HepG2 (cell line): Measurements from ENCODE around the gene F12. TPM values are rescaled to one million over a fixed set of nuclear protein-coding genes. Genes with fewer than 3 reads are reported as not detected.

Experiments
- ATRX ChIP-seq: sonication (generic); formaldehyde crosslinking; IDR thresholded peaks from 2 replicates; pipeline ENCODE4 v1.4.0; 2020; ENCODE audit warnings: missing genetic modification reagents, borderline replicate concordance
- ETV5 ChIP-seq: IDR thresholded peaks from 2 replicates; pipeline ENCODE4 v1.6.1; 2018; ENCODE audit warnings: missing biosample characterization, missing genetic modification reagents, inconsistent platforms, borderline replicate concordance
- FOSL1 ChIP-seq: sonication (generic); formaldehyde crosslinking; IDR thresholded peaks from 2 replicates; pipeline ENCODE4 v1.9.0; 2021; ENCODE audit warnings: missing genetic modification reagents, borderline replicate concordance
- FOXO1 ChIP-seq: sonication (generic); formaldehyde crosslinking; IDR thresholded peaks from 2 replicates; pipeline ENCODE4 v1.4.0; 2020; ENCODE audit warnings: missing genetic modification reagents
- GATAD1 ChIP-seq: IDR thresholded peaks from 2 replicates; pipeline ENCODE4 v1.6.1; 2016; ENCODE audit warnings: missing genetic modification reagents, missing compliant biosample characterization
- HDAC1 ChIP-seq: sonication (generic); formaldehyde crosslinking; IDR thresholded peaks from 2 replicates; pipeline ENCODE4 v1.5.1; 2020; ENCODE audit warnings: mild to moderate bottlenecking, missing genetic modification reagents
- JARID2 ChIP-seq: sonication (generic); formaldehyde crosslinking; IDR thresholded peaks from 2 replicates; pipeline ENCODE4 v1.8.1; 2023; ENCODE audit warnings: missing genetic modification reagents, inconsistent platforms; ENCODE audit not compliant: insufficient replicate concordance
- KAT7 ChIP-seq: IDR thresholded peaks from 2 replicates; pipeline ENCODE4 v1.6.1; 2018; ENCODE audit warnings: borderline replicate concordance, missing compliant biosample characterization
- PCBP1 ChIP-seq: fragments of 200-400 bp; formaldehyde crosslinking; IDR thresholded peaks from 2 replicates; pipeline ENCODE4 v1.6.1; 2017; ENCODE audit warnings: mild to moderate bottlenecking, low read depth, low read length, borderline replicate concordance
- RBFOX2 ChIP-seq: fragments of 200-400 bp; formaldehyde crosslinking; IDR thresholded peaks from 2 replicates; pipeline ENCODE4 v1.6.1; 2017; ENCODE audit warnings: low read depth, mild to moderate bottlenecking, low read length
- RFX1 ChIP-seq: fragments of 450-650 bp; IDR thresholded peaks from 2 replicates; pipeline ENCODE4 v1.6.1; 2017
- RFX3 ChIP-seq: IDR thresholded peaks from 2 replicates; pipeline ENCODE4 v1.6.1; 2016; ENCODE audit warnings: missing biosample characterization, missing genetic modification reagents
- SIN3A ChIP-seq: IDR thresholded peaks from 2 replicates; pipeline ENCODE4 v1.6.1; 2011; ENCODE audit warnings: low read depth, mild to moderate bottlenecking, control low read depth, low read length, borderline replicate concordance
- TFDP1 ChIP-seq: IDR thresholded peaks from 2 replicates; pipeline ENCODE4 v1.6.1; 2016; ENCODE audit warnings: missing compliant biosample characterization, missing genetic modification reagents, borderline replicate concordance
- TRAFD1 ChIP-seq: sonication (generic); formaldehyde crosslinking; IDR thresholded peaks from 2 replicates; pipeline ENCODE4 v1.5.1; 2020; ENCODE audit warnings: missing genetic modification reagents, mild to moderate bottlenecking, borderline replicate concordance
- ZC3H4 ChIP-seq: sonication (generic); formaldehyde crosslinking; IDR thresholded peaks from 2 replicates; pipeline ENCODE4 v1.4.0; 2020; ENCODE audit warnings: missing genetic modification reagents, borderline replicate concordance
- ZFP82 ChIP-seq: sonication (generic); formaldehyde crosslinking; IDR thresholded peaks from 2 replicates; pipeline ENCODE4 v1.5.1; 2020; ENCODE audit warnings: mild to moderate bottlenecking, missing genetic modification reagents, borderline replicate concordance
- ZNF563 ChIP-seq: sonication (generic); formaldehyde crosslinking; IDR thresholded peaks from 2 replicates; pipeline ENCODE4 v1.8.0; 2022; ENCODE audit warnings: mild to moderate bottlenecking, moderate library complexity, missing genetic modification reagents
- polyA plus RNA-seq, 8 experiments: library from polyadenylated mRNA; depleted of rRNA in 3 of 8; stranded (reverse) in 7 of 8; unstranded in 1 of 8; fragments of >200 nt; fragmentation: Illumina TruSeq in 4 of 8; extraction: Trizol in 4 of 8; gene quantifications; 2 replicates each; pipeline versions ENCODE4 v1.2.1 to v1.2.3, GENCODE V29; 2011 to 2016; ENCODE audit warnings: low read depth in 4 of 8, missing spikeins in 1 of 8, mixed read lengths in 1 of 8; ENCODE audit not compliant: insufficient read depth in 1 of 8
- total RNA-seq, 5 experiments: library from RNA; depleted of rRNA; stranded (reverse); fragments of >200 nt; fragmentation: Illumina TruSeq; extraction: Trizol; gene quantifications; 2 replicates each; pipeline ENCODE4 v1.2.3, GENCODE V29; 2016; ENCODE audit warnings: low read depth in 1 of 5
- TF ChIP-seq, protein P1 (sequence below): sonication (generic); formaldehyde crosslinking; IDR thresholded peaks from 2 replicates; pipeline ENCODE4 v1.4.0; 2020; ENCODE audit warnings: missing genetic modification reagents
- TF ChIP-seq, protein P2 (sequence below), 2 experiments: sonication (generic) in 1 of 2; formaldehyde crosslinking in 1 of 2; IDR thresholded peaks; 2 replicates each; pipeline versions ENCODE4 v1.6.1 to v1.9.0; 2014 to 2022; ENCODE audit warnings: antibody characterized with exemption in 1 of 2, borderline replicate concordance in 1 of 2, inconsistent platforms in 1 of 2, low read depth in 1 of 2, missing genetic modification reagents in 1 of 2

Gene F12
- total and polyA plus RNA-seq, 2 of the 13 experiments (the other 11 are each of a cell fraction or from before 2014, with no cell fraction given), result 2.5 to 3.0 TPM

DNA sequence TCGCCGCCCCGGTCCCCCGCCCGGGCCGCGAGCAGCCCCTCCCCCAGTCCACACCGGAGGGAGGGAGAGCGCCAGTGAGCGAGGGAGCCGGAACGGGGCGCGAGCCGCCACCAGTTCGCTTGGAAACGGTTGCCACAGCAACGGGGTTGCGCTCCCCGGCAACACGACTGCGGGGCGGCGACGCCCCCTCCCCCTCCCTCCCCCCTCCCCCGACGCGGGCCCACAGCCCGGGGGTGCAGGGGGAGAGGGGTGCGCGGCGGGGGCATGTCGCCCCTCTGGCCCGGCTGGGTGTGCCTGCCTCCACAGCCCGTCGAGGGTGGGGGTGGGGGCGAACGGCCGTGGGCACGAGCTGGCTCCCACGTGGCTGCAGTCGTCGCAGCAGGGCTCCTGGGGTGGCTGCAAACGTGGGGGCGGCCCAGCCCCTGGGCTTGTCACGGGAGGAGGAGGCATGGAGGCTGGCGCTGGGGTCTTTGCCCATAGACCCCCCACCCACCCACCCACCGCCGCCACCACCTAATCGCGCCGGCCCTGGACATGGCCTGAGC lies 37.8 kb upstream of the F12 start (continued):
- 0 out of 2 replicates have a peak, but pooled peaks have one; percentile 57 for TF ChIP-seq ZNF563 (CRISPR knock-in tag)
- no peak for TF ChIP-seq KAT7 (CRISPR knock-in tag)
- peak; percentile 19; the same call in 1 of the 2 replicates for TF ChIP-seq ZC3H4 (CRISPR knock-in tag)
- 0 out of 2 replicates have a peak, but pooled peaks have one; percentile 19 for TF ChIP-seq ETV5 (CRISPR knock-in tag)
- peak; percentile 4; the same call in 1 of the 2 replicates for TF ChIP-seq SIN3A
- peak; percentile 26; the same call in 1 of the 2 replicates for TF ChIP-seq HDAC1 (CRISPR knock-in tag)
- TF ChIP-seq PCBP1, result peak; percentile 77; the same call in 1 of the 2 replicates
- peak; percentile 15 for TF ChIP-seq RBFOX2
- TF ChIP-seq TFDP1 (CRISPR knock-in tag), result no peak
- no peak for TF ChIP-seq FOSL1 (CRISPR knock-in tag)
- TF ChIP-seq, protein P1, sequence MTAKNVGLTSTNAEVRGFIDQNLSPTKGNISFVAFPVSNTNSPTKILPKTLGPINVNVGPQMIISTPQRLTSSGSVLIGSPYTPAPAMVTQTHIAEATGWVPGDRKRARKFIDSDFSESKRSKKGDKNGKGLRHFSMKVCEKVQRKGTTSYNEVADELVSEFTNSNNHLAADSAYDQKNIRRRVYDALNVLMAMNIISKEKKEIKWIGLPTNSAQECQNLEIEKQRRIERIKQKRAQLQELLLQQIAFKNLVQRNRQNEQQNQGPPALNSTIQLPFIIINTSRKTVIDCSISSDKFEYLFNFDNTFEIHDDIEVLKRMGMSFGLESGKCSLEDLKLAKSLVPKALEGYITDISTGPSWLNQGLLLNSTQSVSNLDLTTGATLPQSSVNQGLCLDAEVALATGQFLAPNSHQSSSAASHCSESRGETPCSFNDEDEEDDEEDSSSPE (CRISPR knock-in tag), result no peak
- TF ChIP-seq TRAFD1 (CRISPR knock-in tag), result no peak
- TF ChIP-seq, protein P2, sequence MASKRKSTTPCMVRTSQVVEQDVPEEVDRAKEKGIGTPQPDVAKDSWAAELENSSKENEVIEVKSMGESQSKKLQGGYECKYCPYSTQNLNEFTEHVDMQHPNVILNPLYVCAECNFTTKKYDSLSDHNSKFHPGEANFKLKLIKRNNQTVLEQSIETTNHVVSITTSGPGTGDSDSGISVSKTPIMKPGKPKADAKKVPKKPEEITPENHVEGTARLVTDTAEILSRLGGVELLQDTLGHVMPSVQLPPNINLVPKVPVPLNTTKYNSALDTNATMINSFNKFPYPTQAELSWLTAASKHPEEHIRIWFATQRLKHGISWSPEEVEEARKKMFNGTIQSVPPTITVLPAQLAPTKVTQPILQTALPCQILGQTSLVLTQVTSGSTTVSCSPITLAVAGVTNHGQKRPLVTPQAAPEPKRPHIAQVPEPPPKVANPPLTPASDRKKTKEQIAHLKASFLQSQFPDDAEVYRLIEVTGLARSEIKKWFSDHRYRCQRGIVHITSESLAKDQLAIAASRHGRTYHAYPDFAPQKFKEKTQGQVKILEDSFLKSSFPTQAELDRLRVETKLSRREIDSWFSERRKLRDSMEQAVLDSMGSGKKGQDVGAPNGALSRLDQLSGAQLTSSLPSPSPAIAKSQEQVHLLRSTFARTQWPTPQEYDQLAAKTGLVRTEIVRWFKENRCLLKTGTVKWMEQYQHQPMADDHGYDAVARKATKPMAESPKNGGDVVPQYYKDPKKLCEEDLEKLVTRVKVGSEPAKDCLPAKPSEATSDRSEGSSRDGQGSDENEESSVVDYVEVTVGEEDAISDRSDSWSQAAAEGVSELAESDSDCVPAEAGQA (IDR thresholded peaks at IDR 0.05; ENCODE audit: low read depth), result no peak
- TF ChIP-seq, protein P2 (CRISPR knock-in tag; IDR thresholded peaks at IDR 0.05; ENCODE audit: borderline replicate concordance), result no peak
- no peak for TF ChIP-seq GATAD1
- peak; percentile 78 for TF ChIP-seq RFX3 (CRISPR knock-in tag)
- peak; percentile 73; the same call in 1 of the 2 replicates for TF ChIP-seq ZFP82
- TF ChIP-seq ATRX (CRISPR knock-in tag), result no peak
- no peak for TF ChIP-seq JARID2 (CRISPR knock-in tag)
- 0 out of 2 replicates have a peak, but pooled peaks have one; percentile 21 for TF ChIP-seq FOXO1 (CRISPR knock-in tag)
- TF ChIP-seq RFX1, result peak; percentile 71
